Esophagus mucosa (tissue), 1 donor: ENCODE measurements around the gene DCUN1D4. TPM values are rescaled to one million over a fixed set of nuclear protein-coding genes. Genes with fewer than 3 reads are reported as not detected.

Experiments
- ATAC-seq: fragments of 200-7000 bp; cut with Tn5 transposase; one replicate; pipeline ENCODE4 v1.9.1; 2020
- total RNA-seq: library from RNA; stranded (reverse); gene quantifications from one replicate; pipeline ENCODE4 v1.2.4, GENCODE V29; 2023
- donor health status: DM: yes; HTN: yes; CAD: no.

The DCUN1D4 gene
- total RNA-seq, result 19.2 TPM

GRCh38 chr4:51842554-51843308, at the start of gene DCUN1D4:
Gene DCUN1D4 (plus strand): TSS chr4:51843153. CDS start chr4:51843243, 90 bp downstream.
- ATAC-seq, result peak; percentile 98

- ATAC-seq, result no peak
Measured at GRCh38 chr4:51820443-51821234, 22.3 kb upstream of the DCUN1D4 start.

GRCh38 chr4:51825341-51825740, 17.6 kb upstream of the DCUN1D4 start:
- ATAC-seq, result no peak

- ATAC-seq, result no peak
Measured at GRCh38 chr4:51830156-51830720, 12.7 kb upstream of the DCUN1D4 start.

GRCh38 chr4:51831133-51831532, 11.8 kb upstream of the DCUN1D4 start:
- ATAC-seq, result peak; percentile 48

- no peak for ATAC-seq
Measured at GRCh38 chr4:51833236-51833635, 9.7 kb upstream of the DCUN1D4 start.

- ATAC-seq, result no peak
Measured at GRCh38 chr4:51835079-51835478, 7.9 kb upstream of the DCUN1D4 start.

- ATAC-seq, result no peak
Measured at GRCh38 chr4:51835855-51836254, 7.1 kb upstream of the DCUN1D4 start.

- no peak for ATAC-seq
Measured at GRCh38 chr4:51836549-51836948, 6.4 kb upstream of the DCUN1D4 start.

GRCh38 chr4:51840781-51841180, 2.2 kb upstream of the DCUN1D4 start:
- no peak for ATAC-seq

GRCh38 chr4:51842167-51842553, 793 bp upstream of the DCUN1D4 start:
- no peak for ATAC-seq

- peak; percentile 52 for ATAC-seq
Measured at GRCh38 chr4:51843309-51844152, 578 bp downstream of the DCUN1D4 start.

- peak; percentile 75 for ATAC-seq
Measured at GRCh38 chr4:51844153-51845054, 1.5 kb downstream of the DCUN1D4 start.

- no peak for ATAC-seq
Measured at GRCh38 chr4:51845055-51845426, 2.1 kb downstream of the DCUN1D4 start.

- ATAC-seq, result no peak
Measured at GRCh38 chr4:51845711-51846110, 2.8 kb downstream of the DCUN1D4 start.

GRCh38 chr4:51849430-51849829, 6.5 kb downstream of the DCUN1D4 start:
- ATAC-seq, result no peak

- no peak for ATAC-seq
Measured at GRCh38 chr4:51850294-51850693, 7.3 kb downstream of the DCUN1D4 start.

GRCh38 chr4:51851090-51851936, 8.4 kb downstream of the DCUN1D4 start:
- no peak for ATAC-seq

- no peak for ATAC-seq
Measured at GRCh38 chr4:51851937-51852290, 9.0 kb downstream of the DCUN1D4 start.

- ATAC-seq, result no peak
Measured at GRCh38 chr4:51853027-51853682, 10.2 kb downstream of the DCUN1D4 start.
